ENCODE results near the gene ELF2. TPM values are rescaled to one million over a fixed set of nuclear protein-coding genes. Genes with fewer than 3 reads are reported as not detected.

ELF2 gene
- total and polyA plus RNA-seq, 2 donors (not counting 3 experiments of a cell fraction or from before 2014, with no cell fraction given) = 16.4 to 35.1 TPM

DNA sequence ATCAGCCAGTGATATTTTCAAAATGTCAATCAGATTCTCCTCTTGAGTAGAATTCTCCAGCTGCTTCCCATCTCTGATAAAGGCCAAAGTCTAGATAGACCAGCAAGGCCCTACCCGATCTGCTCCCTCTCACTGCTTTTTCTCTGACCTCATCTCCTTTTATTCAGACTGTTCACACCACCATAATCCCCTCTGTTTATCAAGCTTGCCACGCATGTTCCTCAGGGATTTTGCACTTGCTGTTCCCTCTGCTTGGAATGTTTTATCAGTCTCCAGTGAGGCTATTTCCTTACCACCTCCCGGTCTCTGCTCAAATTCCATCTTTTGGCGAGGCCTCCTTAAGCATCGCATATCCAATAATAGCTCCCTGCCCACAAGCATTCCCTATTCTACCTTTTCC lies 141.4 kb downstream of the ELF2 start:
- H3K4me2 ChIP-seq (ENCODE audit: insufficient read depth, low read length) = no peak overlapping the region
- no peaks in the 10 kb centered on the region for H3K9me1 ChIP-seq (replicated peaks; ENCODE audit: control insufficient read depth, extremely low read depth, insufficient read depth, low read length)
- H3K9ac ChIP-seq (replicated peaks; ENCODE audit: extremely low read depth, insufficient read depth, low read length) = no peak overlapping the region
- H3K9me3 ChIP-seq (replicated peaks; ENCODE audit: control insufficient read depth, insufficient read depth, low read length) = no peaks in the 10 kb centered on the region
- TF ChIP-seq POLR2A (IDR thresholded peaks at IDR 0.05; ENCODE audit: low read depth, low read length) (no peak), FOS (IDR thresholded peaks at IDR 0.05; ENCODE audit: borderline replicate concordance, insufficient read depth, low read length) (no peak), GATA2 (IDR thresholded peaks at IDR 0.05; ENCODE audit: insufficient read depth, insufficient read length, low read depth, low read length) (no peak), POLR2AphosphoS5 (IDR thresholded peaks at IDR 0.05; ENCODE audit: insufficient read depth, low read depth, low read length) (no peak), EZH2 (IDR thresholded peaks at IDR 0.05; ENCODE audit: borderline replicate concordance, low read depth, low read length, severe bottlenecking) (no peak), MYC (IDR thresholded peaks at IDR 0.05; ENCODE audit: low read depth, low read length) (no peak), JUN (IDR thresholded peaks at IDR 0.05; ENCODE audit: borderline replicate concordance, insufficient read depth, insufficient read length, low read depth) (no peak)
- TF ChIP-seq, protein P1, sequence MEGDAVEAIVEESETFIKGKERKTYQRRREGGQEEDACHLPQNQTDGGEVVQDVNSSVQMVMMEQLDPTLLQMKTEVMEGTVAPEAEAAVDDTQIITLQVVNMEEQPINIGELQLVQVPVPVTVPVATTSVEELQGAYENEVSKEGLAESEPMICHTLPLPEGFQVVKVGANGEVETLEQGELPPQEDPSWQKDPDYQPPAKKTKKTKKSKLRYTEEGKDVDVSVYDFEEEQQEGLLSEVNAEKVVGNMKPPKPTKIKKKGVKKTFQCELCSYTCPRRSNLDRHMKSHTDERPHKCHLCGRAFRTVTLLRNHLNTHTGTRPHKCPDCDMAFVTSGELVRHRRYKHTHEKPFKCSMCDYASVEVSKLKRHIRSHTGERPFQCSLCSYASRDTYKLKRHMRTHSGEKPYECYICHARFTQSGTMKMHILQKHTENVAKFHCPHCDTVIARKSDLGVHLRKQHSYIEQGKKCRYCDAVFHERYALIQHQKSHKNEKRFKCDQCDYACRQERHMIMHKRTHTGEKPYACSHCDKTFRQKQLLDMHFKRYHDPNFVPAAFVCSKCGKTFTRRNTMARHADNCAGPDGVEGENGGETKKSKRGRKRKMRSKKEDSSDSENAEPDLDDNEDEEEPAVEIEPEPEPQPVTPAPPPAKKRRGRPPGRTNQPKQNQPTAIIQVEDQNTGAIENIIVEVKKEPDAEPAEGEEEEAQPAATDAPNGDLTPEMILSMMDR (IDR thresholded peaks at IDR 0.05; ENCODE audit: extremely low read depth in 1 of 2, insufficient read depth in 1 of 2, low read depth in 1 of 2, low read length in 2 of 2) = no peak
- TF ChIP-seq, protein P2, sequence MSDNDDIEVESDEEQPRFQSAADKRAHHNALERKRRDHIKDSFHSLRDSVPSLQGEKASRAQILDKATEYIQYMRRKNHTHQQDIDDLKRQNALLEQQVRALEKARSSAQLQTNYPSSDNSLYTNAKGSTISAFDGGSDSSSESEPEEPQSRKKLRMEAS (IDR thresholded peaks at IDR 0.05; ENCODE audit: insufficient read depth, insufficient read length) = no peak
- peaks cover 93% of the 10 kb centered on the region for H3K79me2 ChIP-seq (ENCODE audit: control insufficient read depth, insufficient read depth, low read length)
- POLR2A ChIA-PET = interaction anchor here (0.5 kb wide), 1 partner anchor 274 kb away, joined by 5 read pairs; no protein-coding TSS in a partner anchor
- DNase-seq (ENCODE audit: low read depth, low spot score) = no peak
- CTCF ChIA-PET = no interaction called here
- no TSS peak for BruUV-seq (replicated peaks)
- H3K36me3 ChIP-seq (ENCODE audit: control insufficient read depth in 2 of 2, extremely low read depth in 1 of 2, insufficient read depth in 2 of 2, low read length in 2 of 2) = peaks cover 0 to 4% of the 10 kb centered on the region in 2 experiments
- no peak overlapping the region for H3K27ac ChIP-seq (ENCODE audit: insufficient read depth, low read depth, low read length)
- H3K27me3 ChIP-seq (ENCODE audit: control insufficient read depth in 2 of 2, insufficient read depth in 2 of 2, low read length in 2 of 2) = no peaks in the 10 kb centered on the region
- H3K4me1 ChIP-seq (ENCODE audit: control insufficient read depth, extremely low read depth, insufficient read depth, low read length) = peaks cover 3% of the 10 kb centered on the region
- intact Hi-C loops (cut with micrococcal nuclease) (no loop called here), dilution Hi-C loops (cut with MboI; ENCODE audit: extremely low pct_ligation_motif_present, low sequenced_read_pairs) (no loop called here)
- peaks cover 7% of the 10 kb centered on the region for H4K20me1 ChIP-seq (replicated peaks; ENCODE audit: control insufficient read depth, extremely low read depth, insufficient read depth, low read length)
- H2AFZ ChIP-seq (ENCODE audit: low read depth, low read length) = no peak overlapping the region
- no peak for FAIRE-seq
- no peak overlapping the region for H3K4me3 ChIP-seq (replicated peaks in 1 of 3; ENCODE audit: insufficient read depth in 1 of 3, low read depth in 1 of 3, low read length in 3 of 3)
